Islet of Langerhans (tissue), 1 donor: ENCODE measurements around the gene APOM.

Source experiments
- FAIRE-seq: peaks from one replicate; lab custom pipeline; 2011; peaks lifted over from hg19 to GRCh38; lab: Jason Lieb, UNC

APOM gene

GRCh38 chr6:31631209-31631608 lies 24.5 kb upstream of the APOM start:
- FAIRE-seq = no peak

GRCh38 chr6:31631681-31632278 lies 23.9 kb upstream of the APOM start:
- FAIRE-seq = no peak

GRCh38 chr6:31632279-31632946 lies 23.3 kb upstream of the APOM start:
- no peak for FAIRE-seq

GRCh38 chr6:31633447-31633846 lies 22.2 kb upstream of the APOM start:
- no peak for FAIRE-seq

- FAIRE-seq = no peak
These were observed 21.6 kb upstream of the APOM start for GRCh38 chr6:31634131-31634530.

GRCh38 chr6:31634969-31635575 lies 20.6 kb upstream of the APOM start:
- no peak for FAIRE-seq

GRCh38 chr6:31636698-31637596 lies 18.7 kb upstream of the APOM start:
- FAIRE-seq = no peak

GRCh38 chr6:31639043-31639442 lies 16.7 kb upstream of the APOM start:
- FAIRE-seq = no peak

GRCh38 chr6:31639449-31639861 lies 16.2 kb upstream of the APOM start:
- no peak for FAIRE-seq

- FAIRE-seq = no peak
These were observed 15.1 kb upstream of the APOM start for GRCh38 chr6:31640612-31641011.

- FAIRE-seq = no peak
These were observed 14.3 kb upstream of the APOM start for GRCh38 chr6:31641370-31641769.

GRCh38 chr6:31642798-31643570 lies 12.7 kb upstream of the APOM start:
- no peak for FAIRE-seq

- no peak for FAIRE-seq
These were observed 11.8 kb upstream of the APOM start for GRCh38 chr6:31643818-31644454.

GRCh38 chr6:31645325-31645724 lies 10.4 kb upstream of the APOM start:
- FAIRE-seq = no peak

GRCh38 chr6:31651602-31652191 lies 4.0 kb upstream of the APOM start:
- no peak for FAIRE-seq

GRCh38 chr6:31652925-31653724 lies 2.6 kb upstream of the APOM start:
- peak; percentile 88 for FAIRE-seq

GRCh38 chr6:31654574-31655348 lies 933 bp upstream of the APOM start:
- no peak for FAIRE-seq

GRCh38 chr6:31657406-31658157 lies 1.9 kb downstream of the APOM start:
- no peak for FAIRE-seq
